A549 treated with DMSO at 1 μM for 4 hours (cell line): ENCODE data around the gene TUBGCP5. TPM values are rescaled to one million over a fixed set of nuclear protein-coding genes. Genes with fewer than 3 reads are reported as not detected.

Source experiments
- total RNA-seq: library from RNA; stranded (reverse); fragments of 200-300 nt; extraction: Qiagen RNA extraction; gene quantifications from 5 replicates; pipeline ENCODE4 v1.2.3, GENCODE V29; 2022; ENCODE audit warnings: low read depth

TUBGCP5 gene
- 22.7 to 29.4 TPM (median 27.1 TPM) in 5 replicates for total RNA-seq

GRCh38 chr15:23039143-23039916 is at the start of gene TUBGCP5:
Gene TUBGCP5, minus strand, starts transcription at chr15:23039569. Its CDS starts 26 bp downstream, at chr15:23039543.

GRCh38 chr15:22980189-22981050 is 58.9 kb downstream of the TUBGCP5 start, which contains the start of gene CYFIP1:
Gene CYFIP1, minus strand, starts transcription at chr15:22980368. Its CDS starts 33,083 bp downstream, at chr15:22947285.

Other genes with a start within 250 kb of the TUBGCP5 start
- 85.8 to 120 TPM (median 115 TPM) in 5 replicates for gene NIPA2, start 200.9 kb downstream of the TUBGCP5 start, total RNA-seq
- gene CYFIP1, start 59.2 kb downstream of the TUBGCP5 start, total RNA-seq, result 72.9 to 90.1 TPM (median 82.9 TPM) in 5 replicates
- not detected in 5 replicates for gene GOLGA6L1, start 97.3 kb upstream of the TUBGCP5 start, total RNA-seq